Heart left ventricle (tissue), 13 donors: ENCODE measurements around the gene EEF1AKMT3.

ENCODE experiments used
- CTCF ChIP-seq, 12 donors: fragments of 200-600 bp; sonication (generic) in 4 of 12; IDR thresholded peaks; one replicate each; pipeline versions ENCODE4 v1.5.0 to v1.8.0; 2018 to 2022; ENCODE audit warnings: antibody characterized with exemption in 12 of 12, mild to moderate bottlenecking in 5 of 12
- POLR2A ChIP-seq, 2 donors: fragments of 450-650 bp; IDR thresholded peaks; one replicate each; pipeline ENCODE4 v1.6.1; 2017; ENCODE audit warnings: antibody characterized with exemption in 2 of 2, mild to moderate bottlenecking in 2 of 2, moderate library complexity in 2 of 2
- donor health status: ischemic (EF 13 %, LVEDD 7.1; RV severe dilation, severe dysfunction).
- donor health status: DM: no; HTN: yes; CAD: no.
- donor health status: DM: no; HTN: no; CAD: no.
- donor health status: ischemic (EF 25% LVEDD 6.9; RV normal size, moderate dysfunction).
- donor health status: ischemic (EF 25% LVEDD 5.7; RV mildly dilated, moderate dysfunction).
- donor health status: ischemic (EF 35%, LVEDD 5.7; RV mildly dilated, moderate dysfunction).
- donor health status: nonischemic (EF 11% LVEDD 7.7; RV severe dilation, severe dysfunction).
- donor health status: DM: yes; HTN: yes; CAD: no.
- donor health status: PGD.
- donor health status: ischemic (EF 29% LVEDD 5.4; RV normal size, mild dysfunction).
- donor health status: nonischemic (EF 23%, LVEDD 6.1; RV moderate dilation, normal function).

DNA sequence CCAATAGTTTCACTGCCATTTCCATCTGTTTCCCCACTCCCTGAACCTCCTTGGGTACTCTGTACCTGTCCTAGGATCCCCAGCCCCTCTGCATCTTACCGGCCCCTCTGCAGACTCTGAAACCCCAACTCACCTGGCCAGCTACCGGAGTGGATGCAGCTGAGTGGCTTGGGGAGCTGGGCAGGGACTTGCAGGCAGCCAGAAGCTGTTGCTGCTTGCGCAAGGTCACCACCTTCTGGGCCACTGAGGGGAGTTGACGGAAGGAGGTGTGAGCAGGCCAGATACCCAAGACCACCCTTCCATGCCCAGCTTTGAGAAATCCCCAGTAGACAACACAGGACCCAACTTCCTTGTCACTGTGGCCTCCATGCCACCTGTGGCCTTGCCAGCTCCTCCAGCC lies 40.1 kb upstream of the EEF1AKMT3 start:
- TF ChIP-seq CTCF (IDR thresholded peaks at IDR 0.05) (no peak), POLR2A (IDR thresholded peaks at IDR 0.05) (no peak)
